ENCODE measurements around the gene IFNA8.

The IFNA8 gene

GRCh38 chr9:21450733-21451394 is 41.9 kb downstream of the IFNA8 start:
- TF ChIP-seq CTCF (conservative IDR thresholded peaks at IDR 0.05; ENCODE audit: low read length) (no peak), EZH2phosphoT487 (IDR thresholded peaks at IDR 0.05; ENCODE audit: borderline replicate concordance) (no peak)
- Histone ChIP-seq H3K4me3 (ENCODE audit: low read length, poor library complexity, severe bottlenecking) (no peak overlapping the region), H3K9me2 (replicated peaks; ENCODE audit: low read depth, low read length) (no peaks in the 10 kb centered on the region), H3K36me3 (ENCODE audit: insufficient read depth, low read length) (no peaks in the 10 kb centered on the region), H3K27me3 (ENCODE audit: insufficient read depth, low read length, poor library complexity, severe bottlenecking) (no peaks in the 10 kb centered on the region), H4K20me1 (ENCODE audit: insufficient read depth, low read length, poor library complexity, severe bottlenecking) (no peaks in the 10 kb centered on the region), H3K79me2 (ENCODE audit: insufficient read depth, low read length) (no peaks in the 10 kb centered on the region), H3K9ac (ENCODE audit: low read depth, low read length, poor library complexity, severe bottlenecking) (no peak overlapping the region), H3F3A (ENCODE audit: low read depth) (no peaks in the 10 kb centered on the region), H3K4me1 (ENCODE audit: insufficient read depth, low read length, poor library complexity, severe bottlenecking) (no peaks in the 10 kb centered on the region), H2AFZ (ENCODE audit: low read length) (no peak overlapping the region), H3K4me2 (ENCODE audit: low read depth, low read length, poor library complexity, severe bottlenecking) (no peak overlapping the region), H3K9me3 (ENCODE audit: insufficient read depth, low read depth, low read length) (no peaks in the 10 kb centered on the region)

GRCh38 chr9:21452681-21453080 is 43.8 kb downstream of the IFNA8 start:
- Histone ChIP-seq H3K9ac (ENCODE audit: low read depth, low read length, poor library complexity, severe bottlenecking) (no peak overlapping the region), H3K4me1 (ENCODE audit: insufficient read depth, low read length, poor library complexity, severe bottlenecking) (no peaks in the 10 kb centered on the region), H3K9me2 (replicated peaks; ENCODE audit: low read depth, low read length) (no peaks in the 10 kb centered on the region), H3K27me3 (ENCODE audit: insufficient read depth, low read length, poor library complexity, severe bottlenecking) (no peaks in the 10 kb centered on the region), H3F3A (ENCODE audit: low read depth) (no peaks in the 10 kb centered on the region), H4K20me1 (ENCODE audit: insufficient read depth, low read length, poor library complexity, severe bottlenecking) (no peaks in the 10 kb centered on the region), H3K36me3 (ENCODE audit: insufficient read depth, low read length) (no peaks in the 10 kb centered on the region), H3K4me2 (ENCODE audit: low read depth, low read length, poor library complexity, severe bottlenecking) (no peak overlapping the region), H3K79me2 (ENCODE audit: insufficient read depth, low read length) (no peaks in the 10 kb centered on the region), H3K9me3 (ENCODE audit: insufficient read depth, low read depth, low read length) (no peaks in the 10 kb centered on the region), H3K4me3 (ENCODE audit: low read length, poor library complexity, severe bottlenecking) (no peak overlapping the region), H2AFZ (ENCODE audit: low read length) (no peak overlapping the region)
- TF ChIP-seq CTCF (conservative IDR thresholded peaks at IDR 0.05; ENCODE audit: low read length), result no peak
- TF ChIP-seq EZH2phosphoT487 (IDR thresholded peaks at IDR 0.05; ENCODE audit: borderline replicate concordance), result no peak

GRCh38 chr9:21454149-21454548 is 45.2 kb downstream of the IFNA8 start:
- Histone ChIP-seq H3K4me3 (ENCODE audit: low read length, poor library complexity, severe bottlenecking) (no peak overlapping the region), H3K4me1 (ENCODE audit: insufficient read depth, low read length, poor library complexity, severe bottlenecking) (no peaks in the 10 kb centered on the region), H3K9me3 (ENCODE audit: insufficient read depth, low read depth, low read length) (no peaks in the 10 kb centered on the region), H3K4me2 (ENCODE audit: low read depth, low read length, poor library complexity, severe bottlenecking) (no peak overlapping the region), H3K9me2 (replicated peaks; ENCODE audit: low read depth, low read length) (no peaks in the 10 kb centered on the region), H3K79me2 (ENCODE audit: insufficient read depth, low read length) (no peaks in the 10 kb centered on the region), H2AFZ (ENCODE audit: low read length) (no peak overlapping the region), H3K27me3 (ENCODE audit: insufficient read depth, low read length, poor library complexity, severe bottlenecking) (no peaks in the 10 kb centered on the region), H4K20me1 (ENCODE audit: insufficient read depth, low read length, poor library complexity, severe bottlenecking) (no peaks in the 10 kb centered on the region), H3K9ac (ENCODE audit: low read depth, low read length, poor library complexity, severe bottlenecking) (no peak overlapping the region), H3F3A (ENCODE audit: low read depth) (no peaks in the 10 kb centered on the region), H3K36me3 (ENCODE audit: insufficient read depth, low read length) (no peaks in the 10 kb centered on the region)
- TF ChIP-seq CTCF (conservative IDR thresholded peaks at IDR 0.05; ENCODE audit: low read length) (no peak), EZH2phosphoT487 (IDR thresholded peaks at IDR 0.05; ENCODE audit: borderline replicate concordance) (no peak)

All from Loucy (cell line).